SK-N-SH (cell line): Measurements from ENCODE around the gene BCL7C. TPM values are rescaled to one million over a fixed set of nuclear protein-coding genes. Genes with fewer than 3 reads are reported as not detected.

Experiments
- CTCF ChIA-PET: fragments of 300-600, 350-600 bp; formaldehyde crosslinking; extraction: SDS; loops from one replicate; lab custom pipeline; 2021; lab: Yijun Ruan, JAX
- POLR2A ChIA-PET: fragments of 350-600 bp; sonication (Branson Sonifier 250); formaldehyde crosslinking; extraction: SDS; loops from one replicate; lab custom pipeline; 2020; ENCODE audit warnings: antibody characterized with exemption, inconsistent platforms; lab: Yijun Ruan, JAX
- DNase-seq: peaks from one replicate; pipeline ENCODE4 v3.0.0; 2012
- H2AFZ ChIP-seq: fragments of 200-600 bp; sonication (generic); 2 replicates; pipeline ENCODE4 v1.8.1; 2016; ENCODE audit warnings: antibody characterized with exemption, mild to moderate bottlenecking, low read depth
- H3F3A ChIP-seq: fragments of 200-600 bp; sonication (generic); replicated peaks from 2 replicates; pipeline ENCODE3; 2016; ENCODE audit warnings: antibody characterized with exemption, mild to moderate bottlenecking; ENCODE audit not compliant: insufficient read depth
- H3K27ac ChIP-seq, 2 experiments: fragments of 200-500 bp in 1 of 2; fragments of 200-600 bp in 1 of 2; sonication (Bioruptor generic) in 1 of 2; sonication (generic), shearing (Covaris generic) in 1 of 2; 2 replicates each; pipeline versions ENCODE4 v1.5.1 to v1.6.1; 2014 to 2016; ENCODE audit warnings: low read depth in 2 of 2, inconsistent platforms in 1 of 2, low read length in 1 of 2, mild to moderate bottlenecking in 1 of 2, mixed read lengths in 1 of 2
- H3K27me3 ChIP-seq: fragments of 200-600 bp; sonication (generic), shearing (Covaris generic); 2 replicates; pipeline ENCODE4 v1.6.1; 2016; ENCODE audit warnings: mixed run types; ENCODE audit not compliant: insufficient read depth
- H3K36me3 ChIP-seq, 2 experiments: fragments of 200-500 bp in 1 of 2; fragments of 200-600 bp in 1 of 2; sonication (Bioruptor generic) in 1 of 2; sonication (generic) in 1 of 2; replicated peaks in 1 of 2; 2 replicates each; pipeline versions ENCODE3 to v1.5.1; 2014 to 2016; ENCODE audit warnings: low read length in 1 of 2, mild to moderate bottlenecking in 1 of 2; ENCODE audit not compliant: insufficient read depth in 2 of 2, control insufficient read depth in 1 of 2
- H3K4me1 ChIP-seq, 2 experiments: fragments of 200-500 bp in 1 of 2; fragments of 200-600 bp in 1 of 2; sonication (Bioruptor generic) in 1 of 2; sonication (generic), shearing (Covaris generic) in 1 of 2; 2 replicates each; pipeline versions ENCODE4 v1.5.1 to v1.6.1; 2014 to 2016; ENCODE audit warnings: low read depth in 1 of 2, low read length in 1 of 2, mixed run types in 1 of 2; ENCODE audit not compliant: insufficient read depth in 2 of 2, control insufficient read depth in 1 of 2
- H3K4me2 ChIP-seq: fragments of 200-600 bp; sonication (generic), shearing (Covaris generic); 2 replicates; pipeline ENCODE4 v1.6.1; 2017; ENCODE audit warnings: mixed run types
- H3K4me3 ChIP-seq, 2 experiments: fragments of 200-500 bp in 1 of 2; fragments of 200-600 bp in 1 of 2; sonication (Bioruptor generic) in 1 of 2; sonication (generic), shearing (Covaris generic) in 1 of 2; 2 replicates each; pipeline versions ENCODE4 v1.5.1 to v1.8.1; 2014 to 2016; ENCODE audit warnings: low read depth in 2 of 2, inconsistent platforms in 1 of 2, low read length in 1 of 2, mild to moderate bottlenecking in 1 of 2, mixed read lengths in 1 of 2, moderate library complexity in 1 of 2
- H3K79me2 ChIP-seq: fragments of 200-600 bp; sonication (generic); 2 replicates; pipeline ENCODE4 v1.8.1; 2017; ENCODE audit warnings: mild to moderate bottlenecking; ENCODE audit not compliant: insufficient read depth
- H3K9ac ChIP-seq: fragments of 200-600 bp; sonication (generic); 2 replicates; pipeline ENCODE4 v1.6.1; 2017; ENCODE audit warnings: mixed run types
- H3K9me2 ChIP-seq: fragments of 200-600 bp; sonication (generic); 2 replicates; pipeline ENCODE4 v1.6.1; 2017; ENCODE audit warnings: mixed run types
- H3K9me3 ChIP-seq: fragments of 200-600 bp; sonication (generic); 2 replicates; pipeline ENCODE4 v1.6.1; 2017; ENCODE audit warnings: mixed run types, mild to moderate bottlenecking, moderate library complexity
- H4K20me1 ChIP-seq: fragments of 200-600 bp; sonication (generic); 2 replicates; pipeline ENCODE4 v1.6.1; 2017; ENCODE audit warnings: mild to moderate bottlenecking, mixed run types; ENCODE audit not compliant: insufficient read depth
- CTCF ChIP-seq: fragments of 200-600 bp; sonication (generic); IDR thresholded peaks from 2 replicates; pipeline ENCODE4 v1.6.1; 2017; ENCODE audit warnings: antibody characterized with exemption, mild to moderate bottlenecking, moderate library complexity
- EP300 ChIP-seq, 2 experiments: IDR thresholded peaks; 2 replicates each; pipeline versions ENCODE4 v1.4.0 to v1.6.1; 2012; ENCODE audit warnings: borderline replicate concordance in 1 of 2, low read depth in 1 of 2, low read length in 1 of 2
- EZH2phosphoT487 ChIP-seq: fragments of 200-600 bp; sonication (generic); IDR thresholded peaks from 2 replicates; pipeline ENCODE4 v1.6.1; 2017; ENCODE audit warnings: low read depth, mixed run types, mild to moderate bottlenecking, antibody characterized with exemption, moderate library complexity, borderline replicate concordance
- FOSL2 ChIP-seq: IDR thresholded peaks from 2 replicates; pipeline ENCODE4 v1.4.0; 2012; ENCODE audit warnings: low read depth, mild to moderate bottlenecking, moderate library complexity, borderline replicate concordance
- FOXJ3 ChIP-seq: sonication (generic); formaldehyde crosslinking; IDR thresholded peaks from 2 replicates; pipeline ENCODE4 v1.5.1; 2020; ENCODE audit warnings: mild to moderate bottlenecking, missing genetic modification reagents
- IRF3 ChIP-seq: fragments of 150-350 bp; IDR thresholded peaks from 2 replicates; pipeline ENCODE4 v1.6.1; 2016; ENCODE audit warnings: mild to moderate bottlenecking, low read depth, low read length
- JUND ChIP-seq: IDR thresholded peaks from 2 replicates; pipeline ENCODE4 v1.4.0; 2012
- MAX ChIP-seq: IDR thresholded peaks from 2 replicates; pipeline ENCODE4 v1.4.0; 2012; ENCODE audit warnings: low read depth
- MEF2A ChIP-seq: IDR thresholded peaks from 2 replicates; pipeline ENCODE4 v1.4.0; 2012; ENCODE audit warnings: low read depth, borderline replicate concordance
- MXI1 ChIP-seq: IDR thresholded peaks from 2 replicates; pipeline ENCODE4 v1.6.1; 2012; ENCODE audit warnings: mild to moderate bottlenecking, low read depth, low read length, improper control_type of control experiment
- NFIC ChIP-seq: IDR thresholded peaks from 2 replicates; pipeline ENCODE4 v1.4.0; 2012; ENCODE audit warnings: borderline replicate concordance
- NRF1 ChIP-seq: IDR thresholded peaks from 2 replicates; pipeline ENCODE4 v1.6.1; 2012; ENCODE audit warnings: low read depth, mild to moderate bottlenecking, low read length
- RAD21 ChIP-seq: IDR thresholded peaks from 2 replicates; pipeline ENCODE4 v1.6.1; 2012; ENCODE audit warnings: mild to moderate bottlenecking, low read length
- RCOR1 ChIP-seq: fragments of 150-350 bp; IDR thresholded peaks from 2 replicates; pipeline ENCODE4 v1.6.1; 2017; ENCODE audit warnings: antibody characterized with exemption, low read length
- RFX5 ChIP-seq: IDR thresholded peaks from 2 replicates; pipeline ENCODE4 v1.6.1; 2012; ENCODE audit warnings: mild to moderate bottlenecking, improper control_type of control experiment, low read length
- TAF1 ChIP-seq: IDR thresholded peaks from 2 replicates; pipeline ENCODE4 v1.6.1; 2012; ENCODE audit warnings: low read depth, mild to moderate bottlenecking, low read length, moderate library complexity, borderline replicate concordance
- TCF12 ChIP-seq: IDR thresholded peaks from 2 replicates; pipeline ENCODE4 v1.4.0; 2012
- USF1 ChIP-seq: IDR thresholded peaks from 2 replicates; pipeline ENCODE4 v1.4.0; 2012; ENCODE audit warnings: low read depth, borderline replicate concordance
- YY1 ChIP-seq: IDR thresholded peaks from 2 replicates; pipeline ENCODE4 v1.4.0; 2012; ENCODE audit warnings: low read depth, mild to moderate bottlenecking
- ZBTB33 ChIP-seq: IDR thresholded peaks from 2 replicates; pipeline ENCODE4 v1.4.0; 2012; ENCODE audit warnings: low read depth, borderline replicate concordance
- WGBS: methylation state at CpG from one replicate; pipeline ENCODE4 v1.1.6; 2017; ENCODE audit warnings: low lambda C conversion rate; 5-methylcytosine and 5-hydroxymethylcytosine counted together
- polyA plus RNA-seq, 3 experiments: library from polyadenylated mRNA; depleted of rRNA; stranded (reverse); fragments of >200 nt; gene quantifications; 2 replicates each; pipeline ENCODE4 v1.2.3, GENCODE V29; 2012

Gene BCL7C
- polyA plus RNA-seq, 1 of the 3 experiments (the other 2 are of a cell fraction), result 56.3 TPM

- TF ChIP-seq NRF1 (no peak), TCF12 (no peak), MAX (no peak), JUND (no peak), TAF1 (no peak), YY1 (no peak), RAD21 (no peak), IRF3 (no peak), RCOR1 (no peak), ZBTB33 (no peak), CTCF (no peak), NFIC (no peak), EP300 (IDR thresholded peaks at IDR 0.05; ENCODE audit: borderline replicate concordance in 1 of 2, low read depth in 1 of 2, low read length in 1 of 2) (no peak), EZH2phosphoT487 (no peak), MXI1 (no peak), MEF2A (no peak), USF1 (no peak), RFX5 (no peak), FOSL2 (no peak), FOXJ3 (no peak)
- no peaks in the 10 kb centered on the region for H3K27me3 ChIP-seq
- ChIA-PET POLR2A (no interaction called here), CTCF (interaction anchor here (1.0 to 1.7 kb wide), 5 partner anchors 10 to 50 kb away, joined by 3 to 5 read pairs (median 3); no protein-coding TSS in a partner anchor)
- H3K4me2 ChIP-seq, result peak overlapping the region; percentile 97; the same call in 1 of the 2 replicates
- H3K4me3 ChIP-seq, result peak overlapping the region in 1 of 2 experiments; percentile 80; a peak in 1 of 4 replicates
- peaks cover 10% of the 10 kb centered on the region for H3F3A ChIP-seq
- H3K4me1 ChIP-seq, result peaks cover 0 to 23% of the 10 kb centered on the region in 2 experiments; a peak in 1 of 4 replicates
- peak overlapping the region; percentile 65; the same call in 1 of the 2 replicates for H3K9ac ChIP-seq
- WGBS, result 93% methylated on average over 20 of the region's 26 CpGs
- no peak overlapping the region for H2AFZ ChIP-seq
- no peaks in the 10 kb centered on the region for H3K9me3 ChIP-seq
- H3K36me3 ChIP-seq, result peaks cover 7 to 39% of the 10 kb centered on the region in 2 experiments
- no peaks in the 10 kb centered on the region for H3K9me2 ChIP-seq
- peaks cover 14% of the 10 kb centered on the region for H3K79me2 ChIP-seq
- no peaks in the 10 kb centered on the region for H4K20me1 ChIP-seq
- DNase-seq, result no peak
- no peak overlapping the region; a peak in 1 of 4 replicates for H3K27ac ChIP-seq
Observed at GRCh38 chr16:30925632-30925987, 31.7 kb upstream of the BCL7C start.
